Stimulated activated naive CD8-positive, alpha-beta T cell treated with anti-CD3 and anti-CD28 coated beads, Interleukin-15, amount 100 ng/mL, for 72 hours (primary cell): Measurements from ENCODE around the gene SAMD5.

Source experiments
- ATAC-seq: fragments of 150-1000 bp; cut with Tn5 transposase; 2 replicates; pipeline ENCODE4 v1.10.0; 2021; ENCODE audit warnings: mild to moderate bottlenecking, moderate library complexity
- DNase-seq, 2 donors: peaks; one replicate each; pipeline ENCODE4 v3.0.0; 2021 to 2022
- H3K27ac Mint-ChIP-seq, 2 donors: one replicate each; pipeline ENCODE4 v1.8.0; 2022; ENCODE audit warnings: mild to moderate bottlenecking in 2 of 2, mixed read lengths in 2 of 2, moderate library complexity in 2 of 2
- H3K27me3 Mint-ChIP-seq: one replicate; pipeline ENCODE4 v1.8.0; 2022; ENCODE audit warnings: mixed read lengths
- H3K4me1 Mint-ChIP-seq: one replicate; pipeline ENCODE4 v1.8.0; 2022; ENCODE audit warnings: mild to moderate bottlenecking, mixed read lengths
- H3K4me3 Mint-ChIP-seq, 2 donors: one replicate each; pipeline ENCODE4 v1.8.0; 2022; ENCODE audit warnings: mild to moderate bottlenecking in 2 of 2, mixed read lengths in 2 of 2, moderate library complexity in 1 of 2
- H3K9me3 Mint-ChIP-seq, 2 donors: one replicate each; pipeline ENCODE4 v1.8.0; 2022; ENCODE audit warnings: mixed read lengths in 2 of 2

Gene SAMD5

GRCh38 chr6:147615659-147616456 lies 107.4 kb downstream of the SAMD5 start:
- Mint-ChIP-seq H3K4me3 (no peak overlapping the region), H3K27ac (no peak overlapping the region), H3K4me1 (no peaks in the 10 kb centered on the region), H3K27me3 (no peaks in the 10 kb centered on the region), H3K9me3 (no peaks in the 10 kb centered on the region)
- DNase-seq (no peak), ATAC-seq (no peak)

- H3K4me3 Mint-ChIP-seq = no peak overlapping the region
- H3K27me3 Mint-ChIP-seq = no peaks in the 10 kb centered on the region
- DNase-seq (no peak), ATAC-seq (no peak)
- H3K9me3 Mint-ChIP-seq = no peaks in the 10 kb centered on the region
- no peaks in the 10 kb centered on the region for H3K4me1 Mint-ChIP-seq
- no peak overlapping the region for H3K27ac Mint-ChIP-seq
Observed at GRCh38 chr6:147617366-147617765, 108.9 kb downstream of the SAMD5 start.

GRCh38 chr6:147618457-147618856 lies 110.0 kb downstream of the SAMD5 start:
- ATAC-seq (no peak), DNase-seq (no peak)
- Mint-ChIP-seq H3K4me1 (no peaks in the 10 kb centered on the region), H3K9me3 (no peaks in the 10 kb centered on the region), H3K27ac (no peak overlapping the region), H3K4me3 (no peak overlapping the region), H3K27me3 (no peaks in the 10 kb centered on the region)

- Mint-ChIP-seq H3K27ac (no peak overlapping the region), H3K4me3 (no peak overlapping the region), H3K9me3 (no peaks in the 10 kb centered on the region), H3K4me1 (no peaks in the 10 kb centered on the region), H3K27me3 (no peaks in the 10 kb centered on the region)
- ATAC-seq = no peak
- DNase-seq = no peak
Observed at GRCh38 chr6:147618927-147619326, 110.4 kb downstream of the SAMD5 start.
